GM21737 (cell line): ENCODE results near the gene E2F1.

Experiments used
- ATAC-seq: cut with Tn5 transposase; IDR thresholded peaks from one replicate; pipeline ENCODE4 v1.9.1; 2021; ENCODE audit warnings: mild to moderate bottlenecking, moderate library complexity; ENCODE audit not compliant: unreplicated experiment

The E2F1 gene

GRCh38 chr20:33687993-33688937, 2.1 kb upstream of the E2F1 start:
- ATAC-seq: no peak

- no peak for ATAC-seq
These were observed 1.3 kb upstream of the E2F1 start for GRCh38 chr20:33687370-33687915.

- no peak for ATAC-seq
These were observed 790 bp upstream of the E2F1 start for GRCh38 chr20:33686984-33687366.

GRCh38 chr20:33685328-33686099, 671 bp downstream of the E2F1 start:
- peak; percentile 37 for ATAC-seq

GRCh38 chr20:33684533-33685327, 1.5 kb downstream of the E2F1 start:
- no peak for ATAC-seq

- no peak for ATAC-seq
These were observed 4.3 kb downstream of the E2F1 start for GRCh38 chr20:33681728-33682353.

GRCh38 chr20:33681288-33681687, 4.9 kb downstream of the E2F1 start:
- ATAC-seq: no peak

- ATAC-seq: no peak
These were observed 5.5 kb downstream of the E2F1 start for GRCh38 chr20:33680686-33681085.

- ATAC-seq: no peak
These were observed 6.3 kb downstream of the E2F1 start for GRCh38 chr20:33679758-33680485.

GRCh38 chr20:33677991-33678702, 8.0 kb downstream of the E2F1 start:
- ATAC-seq: no peak

- ATAC-seq: no peak
These were observed 9.2 kb downstream of the E2F1 start for GRCh38 chr20:33676652-33677645.

- ATAC-seq: no peak
These were observed 10.1 kb downstream of the E2F1 start for GRCh38 chr20:33676121-33676520.

- no peak for ATAC-seq
These were observed 10.8 kb downstream of the E2F1 start for GRCh38 chr20:33675136-33675959.

- peak; percentile 57 for ATAC-seq
These were observed 11.7 kb downstream of the E2F1 start, which contains the start of gene NECAB3 for GRCh38 chr20:33674294-33675135. Gene NECAB3, minus strand, starts transcription at chr20:33674428. Its CDS starts 76 bp downstream, at chr20:33674352.

GRCh38 chr20:33673410-33674293, 12.5 kb downstream of the E2F1 start:
- peak; percentile 28 for ATAC-seq
